SK-N-SH treated with all-trans-retinoic acid at 6 μM for 48 hours (cell line): ENCODE data around the gene TIMP4.

Experiments
- ARNTL ChIP-seq: fragments of 450-650 bp; formaldehyde crosslinking; IDR thresholded peaks from 2 replicates; pipeline ENCODE4 v1.5.0; 2020; ENCODE audit warnings: low read depth, mild to moderate bottlenecking, moderate library complexity, borderline replicate concordance
- ISL1 ChIP-seq: fragments of 250-450 bp; sonication (Bioruptor Pico); IDR thresholded peaks from 2 replicates; pipeline ENCODE4 v2.1.2; 2022; ENCODE audit warnings: mild to moderate bottlenecking, moderate library complexity
- OSR1 ChIP-seq: fragments of 250-450 bp; sonication (Bioruptor Pico); IDR thresholded peaks from 2 replicates; pipeline ENCODE4 v1.8.0; 2022; ENCODE audit warnings: moderate library complexity, mild to moderate bottlenecking, inconsistent platforms
- PPARA ChIP-seq: fragments of 250-450 bp; sonication (Bioruptor Pico); IDR thresholded peaks from 2 replicates; pipeline ENCODE4 v1.5.0; 2020; ENCODE audit warnings: mild to moderate bottlenecking, borderline replicate concordance
- SNAI2 ChIP-seq: fragments of 250-450 bp; sonication (Bioruptor Pico); IDR thresholded peaks from 2 replicates; pipeline ENCODE4 v1.5.0; 2020; ENCODE audit warnings: mild to moderate bottlenecking, moderate library complexity
- TCF4 ChIP-seq: fragments of 250-450 bp; sonication (Bioruptor Pico); IDR thresholded peaks from 2 replicates; pipeline ENCODE4 v1.8.0; 2021; ENCODE audit warnings: mild to moderate bottlenecking, moderate library complexity, borderline replicate concordance
- ZFP3 ChIP-seq: fragments of 250-450 bp; sonication (Bioruptor Pico); IDR thresholded peaks from 2 replicates; pipeline ENCODE4 v1.5.0; 2020; ENCODE audit warnings: mild to moderate bottlenecking, moderate library complexity
- ZFP30 ChIP-seq: fragments of 450-650 bp; formaldehyde crosslinking; IDR thresholded peaks from 2 replicates; pipeline ENCODE4 v1.5.0; 2022; ENCODE audit warnings: mild to moderate bottlenecking, moderate library complexity
- ZNF70 ChIP-seq: fragments of 450-650 bp; formaldehyde crosslinking; IDR thresholded peaks from 2 replicates; pipeline ENCODE4 v1.5.0; 2020; ENCODE audit warnings: mild to moderate bottlenecking, moderate library complexity
- TF ChIP-seq, protein P1 (sequence below): fragments of 250-450 bp; sonication (Bioruptor Pico); IDR thresholded peaks from 2 replicates; pipeline ENCODE4 v1.5.1; 2021; ENCODE audit warnings: mild to moderate bottlenecking, moderate library complexity
- TF ChIP-seq, protein P2 (sequence below): fragments of 250-450 bp; sonication (Bioruptor Pico); IDR thresholded peaks from 2 replicates; pipeline ENCODE4 v1.5.0; 2020; ENCODE audit warnings: mild to moderate bottlenecking, moderate library complexity
- TF ChIP-seq, protein P3 (sequence below): fragments of 250-450 bp; sonication (Bioruptor Pico); IDR thresholded peaks from 2 replicates; pipeline ENCODE4 v1.5.1; 2020; ENCODE audit warnings: low read depth, mild to moderate bottlenecking, moderate library complexity
- TF ChIP-seq, protein P4 (sequence below): fragments of 250-450 bp; sonication (Bioruptor Pico); IDR thresholded peaks from 2 replicates; pipeline ENCODE4 v1.8.0; 2020; ENCODE audit warnings: mild to moderate bottlenecking, moderate library complexity, borderline replicate concordance
- TF ChIP-seq, protein P5 (sequence below): fragments of 250-450 bp; sonication (Bioruptor Pico); IDR thresholded peaks from 2 replicates; pipeline ENCODE4 v1.8.0; 2021; ENCODE audit warnings: low read depth, mild to moderate bottlenecking, moderate library complexity, borderline replicate concordance

DNA sequence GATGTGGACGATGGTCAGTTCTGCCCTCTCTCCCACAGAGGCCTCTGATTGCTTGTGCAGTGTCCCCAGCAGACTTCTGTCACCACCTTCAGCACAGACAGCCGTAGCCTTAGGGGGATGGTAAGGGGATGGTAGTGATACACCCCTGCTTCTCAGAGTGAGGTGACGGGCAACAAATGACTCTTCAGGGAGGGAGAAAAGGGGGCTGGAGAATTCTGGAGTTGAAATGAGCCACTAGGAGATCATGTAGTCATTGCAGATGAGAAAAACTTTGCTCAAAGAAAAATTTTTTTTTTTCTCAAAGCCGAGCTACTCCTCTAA lies 29.6 kb upstream of the TIMP4 start:
- TF ChIP-seq TCF4 (no peak), ISL1 (CRISPR knock-in tag) (no peak), ZNF70 (CRISPR knock-in tag) (no peak), ZFP3 (CRISPR knock-in tag) (no peak), ZFP30 (CRISPR knock-in tag) (no peak), SNAI2 (CRISPR knock-in tag) (no peak), OSR1 (CRISPR knock-in tag) (no peak), PPARA (CRISPR knock-in tag) (no peak), ARNTL (CRISPR knock-in tag) (no peak)
- TF ChIP-seq, protein P1, sequence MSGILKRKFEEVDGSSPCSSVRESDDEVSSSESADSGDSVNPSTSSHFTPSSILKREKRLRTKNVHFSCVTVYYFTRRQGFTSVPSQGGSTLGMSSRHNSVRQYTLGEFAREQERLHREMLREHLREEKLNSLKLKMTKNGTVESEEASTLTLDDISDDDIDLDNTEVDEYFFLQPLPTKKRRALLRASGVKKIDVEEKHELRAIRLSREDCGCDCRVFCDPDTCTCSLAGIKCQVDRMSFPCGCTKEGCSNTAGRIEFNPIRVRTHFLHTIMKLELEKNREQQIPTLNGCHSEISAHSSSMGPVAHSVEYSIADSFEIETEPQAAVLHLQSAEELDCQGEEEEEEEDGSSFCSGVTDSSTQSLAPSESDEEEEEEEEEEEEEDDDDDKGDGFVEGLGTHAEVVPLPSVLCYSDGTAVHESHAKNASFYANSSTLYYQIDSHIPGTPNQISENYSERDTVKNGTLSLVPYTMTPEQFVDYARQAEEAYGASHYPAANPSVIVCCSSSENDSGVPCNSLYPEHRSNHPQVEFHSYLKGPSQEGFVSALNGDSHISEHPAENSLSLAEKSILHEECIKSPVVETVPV (CRISPR knock-in tag) = no peak
- TF ChIP-seq, protein P2, sequence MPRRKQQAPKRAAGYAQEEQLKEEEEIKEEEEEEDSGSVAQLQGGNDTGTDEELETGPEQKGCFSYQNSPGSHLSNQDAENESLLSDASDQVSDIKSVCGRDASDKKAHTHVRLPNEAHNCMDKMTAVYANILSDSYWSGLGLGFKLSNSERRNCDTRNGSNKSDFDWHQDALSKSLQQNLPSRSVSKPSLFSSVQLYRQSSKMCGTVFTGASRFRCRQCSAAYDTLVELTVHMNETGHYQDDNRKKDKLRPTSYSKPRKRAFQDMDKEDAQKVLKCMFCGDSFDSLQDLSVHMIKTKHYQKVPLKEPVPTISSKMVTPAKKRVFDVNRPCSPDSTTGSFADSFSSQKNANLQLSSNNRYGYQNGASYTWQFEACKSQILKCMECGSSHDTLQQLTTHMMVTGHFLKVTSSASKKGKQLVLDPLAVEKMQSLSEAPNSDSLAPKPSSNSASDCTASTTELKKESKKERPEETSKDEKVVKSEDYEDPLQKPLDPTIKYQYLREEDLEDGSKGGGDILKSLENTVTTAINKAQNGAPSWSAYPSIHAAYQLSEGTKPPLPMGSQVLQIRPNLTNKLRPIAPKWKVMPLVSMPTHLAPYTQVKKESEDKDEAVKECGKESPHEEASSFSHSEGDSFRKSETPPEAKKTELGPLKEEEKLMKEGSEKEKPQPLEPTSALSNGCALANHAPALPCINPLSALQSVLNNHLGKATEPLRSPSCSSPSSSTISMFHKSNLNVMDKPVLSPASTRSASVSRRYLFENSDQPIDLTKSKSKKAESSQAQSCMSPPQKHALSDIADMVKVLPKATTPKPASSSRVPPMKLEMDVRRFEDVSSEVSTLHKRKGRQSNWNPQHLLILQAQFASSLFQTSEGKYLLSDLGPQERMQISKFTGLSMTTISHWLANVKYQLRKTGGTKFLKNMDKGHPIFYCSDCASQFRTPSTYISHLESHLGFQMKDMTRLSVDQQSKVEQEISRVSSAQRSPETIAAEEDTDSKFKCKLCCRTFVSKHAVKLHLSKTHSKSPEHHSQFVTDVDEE = no peak
- TF ChIP-seq, protein P3, sequence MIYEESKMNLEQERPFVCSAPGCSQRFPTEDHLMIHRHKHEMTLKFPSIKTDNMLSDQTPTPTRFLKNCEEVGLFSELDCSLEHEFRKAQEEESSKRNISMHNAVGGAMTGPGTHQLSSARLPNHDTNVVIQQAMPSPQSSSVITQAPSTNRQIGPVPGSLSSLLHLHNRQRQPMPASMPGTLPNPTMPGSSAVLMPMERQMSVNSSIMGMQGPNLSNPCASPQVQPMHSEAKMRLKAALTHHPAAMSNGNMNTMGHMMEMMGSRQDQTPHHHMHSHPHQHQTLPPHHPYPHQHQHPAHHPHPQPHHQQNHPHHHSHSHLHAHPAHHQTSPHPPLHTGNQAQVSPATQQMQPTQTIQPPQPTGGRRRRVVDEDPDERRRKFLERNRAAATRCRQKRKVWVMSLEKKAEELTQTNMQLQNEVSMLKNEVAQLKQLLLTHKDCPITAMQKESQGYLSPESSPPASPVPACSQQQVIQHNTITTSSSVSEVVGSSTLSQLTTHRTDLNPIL (CRISPR knock-in tag) = no peak
- TF ChIP-seq, protein P4, sequence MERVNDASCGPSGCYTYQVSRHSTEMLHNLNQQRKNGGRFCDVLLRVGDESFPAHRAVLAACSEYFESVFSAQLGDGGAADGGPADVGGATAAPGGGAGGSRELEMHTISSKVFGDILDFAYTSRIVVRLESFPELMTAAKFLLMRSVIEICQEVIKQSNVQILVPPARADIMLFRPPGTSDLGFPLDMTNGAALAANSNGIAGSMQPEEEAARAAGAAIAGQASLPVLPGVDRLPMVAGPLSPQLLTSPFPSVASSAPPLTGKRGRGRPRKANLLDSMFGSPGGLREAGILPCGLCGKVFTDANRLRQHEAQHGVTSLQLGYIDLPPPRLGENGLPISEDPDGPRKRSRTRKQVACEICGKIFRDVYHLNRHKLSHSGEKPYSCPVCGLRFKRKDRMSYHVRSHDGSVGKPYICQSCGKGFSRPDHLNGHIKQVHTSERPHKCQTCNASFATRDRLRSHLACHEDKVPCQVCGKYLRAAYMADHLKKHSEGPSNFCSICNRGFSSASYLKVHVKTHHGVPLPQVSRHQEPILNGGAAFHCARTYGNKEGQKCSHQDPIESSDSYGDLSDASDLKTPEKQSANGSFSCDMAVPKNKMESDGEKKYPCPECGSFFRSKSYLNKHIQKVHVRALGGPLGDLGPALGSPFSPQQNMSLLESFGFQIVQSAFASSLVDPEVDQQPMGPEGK = no peak
- TF ChIP-seq, protein P5, sequence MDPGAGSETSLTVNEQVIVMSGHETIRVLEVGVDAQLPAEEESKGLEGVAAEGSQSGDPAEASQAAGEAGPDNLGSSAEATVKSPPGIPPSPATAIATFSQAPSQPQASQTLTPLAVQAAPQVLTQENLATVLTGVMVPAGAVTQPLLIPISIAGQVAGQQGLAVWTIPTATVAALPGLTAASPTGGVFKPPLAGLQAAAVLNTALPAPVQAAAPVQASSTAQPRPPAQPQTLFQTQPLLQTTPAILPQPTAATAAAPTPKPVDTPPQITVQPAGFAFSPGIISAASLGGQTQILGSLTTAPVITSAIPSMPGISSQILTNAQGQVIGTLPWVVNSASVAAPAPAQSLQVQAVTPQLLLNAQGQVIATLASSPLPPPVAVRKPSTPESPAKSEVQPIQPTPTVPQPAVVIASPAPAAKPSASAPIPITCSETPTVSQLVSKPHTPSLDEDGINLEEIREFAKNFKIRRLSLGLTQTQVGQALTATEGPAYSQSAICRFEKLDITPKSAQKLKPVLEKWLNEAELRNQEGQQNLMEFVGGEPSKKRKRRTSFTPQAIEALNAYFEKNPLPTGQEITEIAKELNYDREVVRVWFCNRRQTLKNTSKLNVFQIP = no peak
